ENCODE measurements around the gene RPS19.
A peak's percentile ranks its signal among the peaks of the same experiment; 100 is the strongest.
"Not testable (repeated sequence)": the region's sequence is repeated elsewhere in the genome, so short reads cannot be mapped to it uniquely, and the experiment has no call there.

The RPS19 gene

DNA sequence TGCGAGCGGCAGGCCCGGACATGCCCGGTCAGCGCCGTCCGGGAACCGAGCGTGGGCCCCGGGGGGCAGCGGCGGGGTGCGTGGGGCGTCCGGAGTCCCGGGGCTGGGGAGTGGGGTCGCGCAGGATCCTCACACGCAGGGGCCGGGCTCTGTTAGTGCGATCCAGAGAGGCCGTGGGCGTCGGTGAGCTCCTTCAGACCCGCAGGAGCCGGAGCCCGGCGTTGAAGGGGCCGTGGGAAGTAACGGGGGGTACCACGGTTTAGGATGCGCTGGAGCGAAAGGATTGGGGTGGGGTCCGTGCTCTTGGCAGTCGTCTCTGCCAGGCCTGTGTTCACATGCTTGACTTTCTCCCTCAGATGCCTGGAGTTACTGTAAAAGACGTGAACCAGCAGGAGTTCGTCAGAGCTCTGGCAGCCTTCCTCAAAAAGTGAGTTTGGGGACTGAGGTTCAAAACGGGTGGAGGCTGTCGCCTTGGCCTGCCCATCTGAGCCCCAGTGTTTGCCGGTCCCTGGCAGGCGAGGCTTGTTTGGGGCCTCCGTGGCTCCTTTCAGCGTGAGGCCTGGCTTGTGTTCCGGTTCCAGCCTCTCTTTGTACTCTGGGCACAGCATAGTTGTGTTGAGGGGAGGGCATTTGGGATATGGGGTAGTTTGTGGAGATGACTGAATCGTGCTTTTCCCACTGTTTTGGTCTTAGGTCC lies 512 bp downstream of the RPS19 start:
- no peak for DNase-seq

DNA sequence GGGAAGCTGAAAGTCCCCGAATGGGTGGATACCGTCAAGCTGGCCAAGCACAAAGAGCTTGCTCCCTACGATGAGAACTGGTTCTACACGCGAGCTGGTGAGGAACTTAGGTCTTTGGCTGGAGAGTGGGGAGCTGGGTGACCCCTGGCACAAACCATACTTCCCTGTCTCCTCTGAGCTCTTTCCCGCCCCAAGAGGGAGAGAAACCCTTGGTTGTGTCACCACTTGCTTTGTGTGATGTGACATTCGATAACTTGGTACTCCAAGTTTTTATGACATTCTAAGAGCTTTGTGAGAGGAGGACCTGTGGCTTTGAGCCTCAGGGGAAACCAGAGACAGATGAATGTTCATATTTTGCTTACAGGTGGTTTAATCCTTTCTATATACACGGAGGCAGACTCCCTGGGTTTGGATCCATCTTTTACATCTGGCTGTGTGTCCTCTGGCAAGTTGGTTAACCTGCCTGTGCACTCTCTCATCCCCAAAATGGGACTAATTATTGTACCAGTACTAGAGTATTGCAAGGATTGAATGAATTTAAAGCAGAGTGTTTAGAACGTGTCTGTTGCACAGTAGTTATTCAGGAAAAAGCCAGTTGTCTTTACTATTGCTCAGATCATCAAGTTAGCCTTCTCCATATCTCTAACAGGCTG lies 1.2 kb downstream of the RPS19 start:
- no peak for DNase-seq

DNA sequence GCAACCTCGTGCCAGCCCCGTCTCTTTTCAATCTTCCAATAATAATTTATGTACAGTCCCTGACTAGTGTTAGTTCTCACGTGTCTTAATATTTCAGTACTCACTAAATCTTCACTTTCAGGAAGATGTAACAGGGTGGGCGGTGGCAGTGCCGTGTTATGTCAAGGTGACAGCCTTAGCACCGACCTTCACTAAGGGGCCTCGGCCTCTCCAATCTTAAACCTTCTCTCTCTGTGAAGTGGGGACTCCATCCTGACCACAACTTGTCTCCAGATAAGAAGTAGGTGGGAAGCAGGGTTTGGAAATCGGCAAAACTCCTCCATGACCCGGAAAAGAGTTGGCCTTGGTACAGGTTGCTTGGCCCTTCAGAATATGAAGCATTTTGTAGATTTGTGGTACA lies 1.8 kb downstream of the RPS19 start:
- DNase-seq, result no peak

DNA sequence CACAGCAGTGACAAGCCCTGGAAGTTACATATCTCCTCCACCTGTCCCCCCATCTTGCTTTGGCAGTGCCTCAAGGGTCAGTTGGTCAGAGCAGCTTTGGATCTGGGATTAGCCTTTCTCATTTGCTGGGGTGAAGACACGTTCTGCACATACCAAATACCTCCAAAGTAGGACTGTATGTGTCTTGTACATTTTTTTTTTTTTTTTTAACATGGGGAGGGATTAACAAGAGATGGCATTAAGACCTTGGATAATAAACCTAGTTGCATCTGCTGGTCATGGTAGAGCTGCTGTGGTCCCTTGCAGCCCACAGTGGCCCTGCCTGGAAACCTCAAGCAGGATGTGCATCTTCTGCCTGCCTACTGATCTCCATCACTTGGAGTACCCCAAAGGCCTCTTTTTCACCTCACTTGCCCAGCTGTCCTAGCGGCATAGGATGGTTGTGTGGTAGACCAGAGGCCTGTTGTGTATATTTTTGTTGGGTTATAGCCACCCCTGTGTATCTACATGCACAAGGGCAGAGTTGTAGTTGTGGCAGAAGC lies 2.5 kb downstream of the RPS19 start:
- no peak for DNase-seq

DNA sequence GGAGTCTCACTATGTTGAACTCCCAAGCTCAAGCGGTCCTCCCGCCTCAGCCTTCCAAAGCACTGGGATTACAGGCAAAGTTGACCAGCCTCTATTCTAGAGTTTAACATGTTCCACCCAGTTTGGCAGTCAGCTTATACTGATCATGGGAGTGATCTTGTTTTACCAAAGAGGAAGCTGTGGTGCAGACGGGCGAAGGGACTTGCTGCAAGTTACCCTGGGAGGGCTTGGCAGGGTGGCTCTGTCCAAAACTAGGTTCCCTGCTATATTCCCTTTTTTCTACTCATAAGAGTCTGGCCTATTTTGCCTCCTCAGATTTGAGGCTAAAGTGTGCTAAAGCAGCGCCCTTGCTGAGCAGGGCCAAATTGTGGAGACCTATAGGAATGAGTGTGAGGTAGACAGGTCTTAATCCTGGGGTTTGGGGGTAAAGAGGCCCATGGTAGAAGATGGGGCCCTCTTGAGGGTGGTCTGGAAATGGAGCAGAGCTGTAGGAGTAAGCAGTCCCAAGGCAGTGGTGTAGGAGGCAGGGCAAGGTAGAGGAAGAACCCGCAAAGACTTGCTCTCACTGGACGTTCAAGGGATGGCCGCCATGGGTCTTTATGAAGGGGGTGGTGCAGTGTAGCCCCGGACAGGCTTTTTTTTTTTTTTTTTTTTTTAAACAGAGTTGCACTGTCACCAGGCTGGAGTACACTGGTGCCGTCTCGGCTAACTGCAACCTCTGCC lies 3.3 kb downstream of the RPS19 start:
- peak in 1 of 14 donors; percentile 4 for DNase-seq

DNA sequence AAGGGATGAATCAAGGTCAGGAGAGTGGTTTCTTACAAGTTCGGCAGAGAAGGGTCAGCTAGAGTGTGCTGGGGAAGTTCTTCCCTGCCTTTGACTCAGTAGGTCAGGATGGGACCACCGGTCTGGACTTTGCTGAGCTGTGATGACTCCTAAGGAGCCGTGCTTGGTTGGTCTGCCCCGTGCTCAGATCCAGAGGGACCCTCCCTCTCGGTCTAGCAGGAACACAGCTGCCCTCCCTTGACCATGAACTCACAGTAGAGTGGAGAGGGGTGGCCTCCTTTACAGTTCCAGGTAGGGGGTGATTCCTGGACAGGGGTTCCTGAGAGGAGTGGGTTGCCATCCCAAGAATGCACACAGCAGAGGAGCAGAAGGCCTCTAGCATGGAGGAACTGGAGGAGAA lies 4.3 kb downstream of the RPS19 start:
- DNase-seq, result no peak

DNA sequence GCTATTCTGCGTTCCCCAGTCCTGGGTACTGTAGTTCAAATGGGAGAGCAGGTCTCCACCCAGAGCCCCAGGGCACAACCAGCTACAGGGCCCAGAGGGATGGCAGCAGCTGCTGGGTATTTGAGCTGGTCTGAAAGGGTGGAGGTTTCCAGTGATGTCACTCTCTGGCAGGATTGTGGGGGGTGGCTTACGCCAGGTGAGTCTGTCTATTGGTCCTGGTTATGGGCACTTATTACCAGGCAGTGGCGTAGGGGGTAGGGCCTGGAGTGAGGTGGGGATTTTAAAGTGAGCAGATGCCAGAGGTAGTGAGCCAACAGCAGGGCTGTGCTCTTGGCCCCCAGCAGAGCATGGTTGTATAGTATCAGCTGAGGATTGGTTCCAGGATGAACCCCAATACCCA lies 6.2 kb downstream of the RPS19 start:
- DNase-seq, result no peak

DNA sequence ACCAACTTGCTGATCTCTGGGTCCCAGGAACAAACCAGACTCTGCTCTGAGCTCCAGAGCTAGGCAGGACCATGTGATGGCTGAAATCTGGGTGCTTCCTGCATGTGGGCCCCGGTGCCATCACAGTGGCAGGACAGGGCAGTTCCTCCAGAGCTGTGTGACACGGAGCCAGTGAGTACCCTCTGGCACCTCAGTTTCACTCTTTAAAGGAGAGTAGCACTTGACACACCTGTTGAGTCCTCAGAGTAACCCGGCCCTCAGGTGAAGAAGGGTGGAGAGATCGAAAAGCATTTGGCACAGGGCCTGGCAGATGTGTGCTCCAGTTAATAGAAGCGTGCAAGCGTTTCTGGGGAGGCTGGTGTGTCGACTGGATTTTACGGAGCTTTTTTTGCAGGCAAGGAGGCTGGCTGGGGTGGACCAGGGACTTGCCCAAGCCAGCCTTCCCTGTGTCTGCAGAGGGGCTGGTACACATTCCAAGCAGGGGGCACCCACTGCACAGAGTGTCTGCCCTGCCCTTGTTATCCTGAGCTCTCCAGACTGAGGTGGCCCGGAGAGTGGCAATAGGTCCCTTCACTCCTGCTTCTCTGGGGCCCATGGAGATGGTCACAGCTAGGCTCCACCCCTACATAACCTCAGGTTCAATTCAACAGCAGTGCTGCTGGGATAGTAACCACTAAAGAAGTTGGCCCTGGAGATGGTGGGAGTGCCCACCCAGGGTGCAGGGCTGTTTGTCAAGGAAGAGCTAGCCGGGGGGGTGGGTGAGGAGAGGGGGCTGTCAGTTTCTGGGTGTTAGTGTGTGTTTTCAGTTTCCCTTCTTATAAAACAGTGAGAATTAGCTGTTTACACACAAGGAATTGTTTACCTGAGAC lies 8.3 kb downstream of the RPS19 start:
- no peak for DNase-seq

DNA sequence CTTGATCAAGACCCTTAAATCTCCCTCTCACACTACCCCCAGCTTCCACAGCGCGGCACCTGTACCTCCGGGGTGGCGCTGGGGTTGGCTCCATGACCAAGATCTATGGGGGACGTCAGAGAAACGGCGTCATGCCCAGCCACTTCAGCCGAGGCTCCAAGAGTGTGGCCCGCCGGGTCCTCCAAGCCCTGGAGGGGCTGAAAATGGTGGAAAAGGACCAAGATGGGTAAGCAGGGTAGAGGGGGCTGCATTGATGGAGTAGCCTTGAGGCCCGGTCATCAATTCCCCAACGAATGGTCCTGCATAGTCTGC lies 8.9 kb downstream of the RPS19 start:
- DNase-seq, result no peak

DNA sequence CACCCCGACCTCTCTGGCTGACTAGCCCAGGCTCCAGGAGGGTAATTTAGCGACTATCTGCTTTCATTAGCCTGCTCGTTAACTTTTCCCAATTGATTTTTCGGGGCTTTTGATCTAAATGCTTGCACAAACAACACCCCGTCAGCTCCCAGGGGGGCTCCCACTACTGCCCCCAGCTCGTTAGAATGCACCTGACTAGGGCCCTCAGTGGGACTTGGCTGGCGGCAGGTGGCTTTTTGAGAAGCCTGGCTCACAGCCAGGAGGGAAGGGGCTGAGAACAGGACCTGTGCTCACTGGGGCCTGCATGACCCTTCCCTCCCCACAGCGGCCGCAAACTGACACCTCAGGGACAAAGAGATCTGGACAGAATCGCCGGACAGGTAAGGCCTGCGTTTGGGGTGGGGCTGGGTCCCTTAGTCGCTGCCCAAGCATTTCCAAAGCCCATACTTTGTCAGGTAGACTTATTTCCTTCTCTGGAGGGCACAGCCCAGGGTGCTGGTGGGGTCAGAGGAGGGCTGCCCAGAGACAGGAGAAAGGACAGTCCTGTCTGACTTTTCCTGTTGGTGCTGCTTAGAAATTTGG lies 9.4 kb downstream of the RPS19 start:
- no peak for DNase-seq

DNA sequence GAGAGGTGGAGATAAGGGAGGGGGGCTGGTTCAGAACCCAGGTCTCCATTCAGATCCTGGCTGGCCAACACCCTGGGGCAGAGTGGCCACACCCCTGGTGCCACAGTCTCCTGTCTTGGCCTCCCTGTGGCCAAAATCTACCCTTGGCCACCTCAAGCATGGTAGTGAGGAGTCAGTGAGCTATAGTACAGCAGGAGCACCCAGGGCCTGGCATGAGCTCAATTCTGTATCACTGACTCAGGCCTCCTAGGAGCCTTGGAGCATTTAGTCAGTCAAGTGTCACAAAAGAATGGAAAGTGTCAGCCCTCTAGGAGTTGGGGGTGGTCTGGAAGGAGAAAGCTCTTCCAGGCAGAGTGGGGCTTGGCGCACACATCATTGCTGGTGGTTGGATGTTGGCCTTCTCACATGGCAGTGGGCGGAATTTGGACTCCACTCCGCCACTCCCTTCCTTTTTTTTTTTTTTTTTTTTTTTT lies 10.4 kb downstream of the RPS19 start:
- DNase-seq, result peak in 1 of 14 donors; percentile 23

DNA sequence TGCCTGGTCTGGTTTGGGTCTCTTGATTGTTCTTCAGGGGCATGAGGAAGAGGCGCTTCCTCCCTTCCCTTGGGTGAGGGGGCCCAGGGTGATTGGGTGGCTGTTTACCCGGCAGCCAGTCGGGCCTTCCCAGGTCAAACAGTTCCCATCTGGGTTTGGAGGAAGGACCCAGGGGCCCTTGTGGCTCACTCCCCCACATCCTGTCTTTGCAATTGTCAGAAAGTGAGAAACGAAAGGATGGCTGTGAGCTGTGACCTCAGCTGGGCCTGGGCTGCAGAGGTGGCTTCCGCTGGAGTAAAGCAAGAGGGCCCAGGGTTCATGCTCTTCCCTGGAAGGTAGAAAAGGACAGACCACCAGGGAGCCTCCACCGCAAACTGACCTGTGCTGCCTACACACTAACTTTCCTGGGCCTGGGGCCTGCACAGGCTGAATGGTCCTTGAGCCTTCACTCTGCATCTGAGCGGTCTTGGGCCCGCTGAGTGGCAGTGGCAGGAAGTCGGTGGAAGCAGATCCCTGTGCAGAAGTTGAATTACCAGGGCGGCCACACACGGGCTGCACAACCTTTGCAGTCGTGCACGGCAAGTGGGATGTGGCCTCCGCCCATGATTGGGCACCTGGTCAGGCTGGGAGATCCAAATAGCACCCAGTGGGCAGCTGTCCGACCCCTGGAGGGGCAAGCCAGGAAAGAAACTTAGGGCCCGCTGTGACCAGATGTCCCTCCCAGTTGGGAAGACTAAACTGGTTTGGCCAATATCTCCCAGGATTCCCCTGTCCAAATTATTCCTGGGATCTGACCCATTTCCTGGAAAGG lies 11.7 kb downstream of the RPS19 start:
- peak in 6 of 14 donors; percentile 7 to 26 (median 12) for DNase-seq

DNA sequence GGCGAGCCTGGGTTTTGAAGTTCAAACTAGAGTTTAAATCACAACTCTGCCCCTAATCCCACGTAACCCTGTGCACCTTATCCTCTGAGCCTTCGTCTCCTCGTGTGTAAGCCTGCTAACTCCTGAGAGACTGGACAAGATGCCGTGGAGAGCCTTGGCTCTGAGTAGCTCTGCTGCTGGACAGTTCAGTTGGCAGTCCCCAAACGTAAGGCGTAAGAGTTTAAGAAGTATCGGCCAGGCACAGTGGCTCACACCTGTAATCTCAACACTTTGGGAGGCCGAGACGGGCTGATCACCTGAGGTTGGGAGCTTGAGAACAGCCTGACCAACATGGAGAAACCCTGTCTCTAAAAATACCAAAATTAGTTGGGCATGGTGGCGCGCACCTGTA lies 12.3 kb downstream of the RPS19 start:
- DNase-seq, result no peak

DNA sequence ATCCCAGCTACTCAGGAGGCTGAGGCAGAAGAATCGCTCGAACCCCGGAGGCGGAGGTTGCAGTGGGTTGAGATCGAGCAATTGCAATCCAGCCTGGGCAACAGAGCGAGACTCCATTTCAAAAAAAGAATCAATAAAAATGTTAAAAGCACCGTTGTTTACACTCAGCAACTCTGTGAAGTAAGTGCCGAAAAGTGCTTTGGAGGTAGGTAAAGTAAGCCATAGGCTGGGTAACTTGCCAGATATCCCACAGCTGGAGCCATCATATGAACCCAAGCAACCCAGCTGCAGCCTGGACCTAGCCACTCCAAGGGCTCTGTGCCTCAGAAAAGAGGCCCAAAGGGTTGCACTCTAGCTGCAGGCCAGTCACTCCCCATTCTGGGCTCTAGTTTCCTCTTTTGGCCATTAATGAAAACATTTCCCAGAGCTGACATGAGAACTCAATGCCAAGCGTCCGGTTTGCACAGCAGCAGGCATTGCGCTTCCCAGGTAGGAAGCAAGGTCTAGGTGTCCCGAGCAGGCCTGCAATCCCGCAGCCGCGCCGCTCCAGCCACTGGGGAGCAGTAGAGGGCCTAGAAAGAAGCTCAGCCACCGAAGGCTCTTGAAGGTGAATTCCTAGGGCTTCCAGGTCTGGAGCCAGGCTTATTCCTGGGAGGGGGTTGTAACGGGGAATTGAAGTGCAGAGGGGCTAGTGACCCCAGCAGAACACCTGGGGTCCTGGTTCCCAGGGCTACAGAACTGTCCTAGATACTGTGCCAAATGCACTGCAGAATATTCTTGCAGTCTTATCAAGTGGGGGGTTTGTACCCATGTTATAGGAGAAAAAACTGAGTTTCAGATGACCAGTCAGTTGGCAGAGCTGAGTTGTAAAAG lies 13.0 kb downstream of the RPS19 start:
- DNase-seq, result peak in 9 of 14 donors; percentile 3 to 40 (median 10)

DNA sequence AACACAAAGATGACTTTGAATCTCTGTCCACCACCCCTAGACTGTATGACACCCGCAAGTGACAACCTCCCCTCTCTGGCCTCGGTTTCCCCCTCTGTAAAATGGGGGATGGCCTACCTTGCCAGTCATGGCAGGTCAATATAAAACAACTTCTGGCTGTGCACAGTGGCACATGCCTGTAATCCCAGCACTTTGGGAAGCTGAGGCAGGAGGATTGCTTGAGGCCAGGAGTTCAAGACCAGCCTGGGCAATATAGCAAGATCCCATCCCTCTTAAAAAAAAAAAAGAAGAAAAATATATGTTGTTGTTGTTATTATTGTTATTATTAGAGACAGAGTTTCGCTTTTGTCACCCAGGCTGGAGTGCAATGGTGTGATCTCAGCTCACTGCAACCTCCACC lies 15.9 kb downstream of the RPS19 start:
- DNase-seq, result not testable (repeated sequence)

DNA sequence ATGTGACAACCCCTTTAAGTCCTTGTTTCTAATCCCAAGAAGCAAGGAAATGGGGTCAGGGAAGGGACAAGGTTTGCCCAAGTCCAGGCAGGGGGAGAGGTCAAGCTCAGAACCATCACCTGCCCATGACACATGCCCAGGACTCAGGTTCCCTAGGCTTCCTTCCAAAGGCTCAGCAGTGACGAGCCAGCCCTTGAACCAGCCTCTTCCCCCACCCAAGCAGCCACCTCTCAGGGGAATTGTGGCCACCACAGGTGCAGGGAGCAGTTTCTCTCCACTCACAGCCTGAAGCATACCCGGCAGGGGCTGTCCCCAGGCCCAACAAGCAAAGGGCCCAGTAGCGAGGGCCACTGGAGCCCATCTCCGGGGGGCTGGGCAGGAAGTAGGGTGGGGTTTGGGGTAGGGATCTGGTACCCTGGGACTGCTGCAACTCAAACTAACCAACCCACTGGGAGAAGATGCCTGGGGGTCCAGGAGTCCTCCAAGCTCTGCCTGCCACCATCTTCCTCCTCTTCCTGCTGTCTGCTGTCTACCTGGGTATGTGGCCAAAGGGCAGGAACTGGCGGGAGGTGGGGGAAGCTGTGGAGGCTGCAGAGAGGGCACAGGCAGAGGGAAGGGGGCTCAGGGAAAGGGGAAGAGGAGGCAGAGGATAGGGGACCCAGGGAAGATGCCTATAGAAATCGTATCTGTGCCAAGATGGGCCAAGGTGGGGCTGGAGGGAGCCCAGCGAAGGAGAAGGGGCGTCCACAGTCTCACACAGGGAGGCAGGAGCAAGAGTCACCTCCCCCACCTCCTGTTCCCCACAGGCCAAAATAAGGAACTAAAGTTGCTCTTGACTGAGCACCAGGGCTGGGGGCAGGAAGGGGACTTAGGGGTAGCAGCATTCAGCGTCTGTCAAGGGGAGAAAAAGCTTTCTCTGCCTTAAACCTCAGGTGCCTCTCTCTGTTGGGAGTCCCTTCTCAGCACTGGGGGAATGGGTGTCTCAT lies 17.1 kb downstream of the RPS19 start, which contains the start of gene CD79A:
CD79A (plus strand) TSS at position 433 of the 986 bp plus-strand sequence; CDS start at position 459, 26 bp downstream.
- DNase-seq, result peak in 2 of 14 donors; percentile 6 to 8

DNA sequence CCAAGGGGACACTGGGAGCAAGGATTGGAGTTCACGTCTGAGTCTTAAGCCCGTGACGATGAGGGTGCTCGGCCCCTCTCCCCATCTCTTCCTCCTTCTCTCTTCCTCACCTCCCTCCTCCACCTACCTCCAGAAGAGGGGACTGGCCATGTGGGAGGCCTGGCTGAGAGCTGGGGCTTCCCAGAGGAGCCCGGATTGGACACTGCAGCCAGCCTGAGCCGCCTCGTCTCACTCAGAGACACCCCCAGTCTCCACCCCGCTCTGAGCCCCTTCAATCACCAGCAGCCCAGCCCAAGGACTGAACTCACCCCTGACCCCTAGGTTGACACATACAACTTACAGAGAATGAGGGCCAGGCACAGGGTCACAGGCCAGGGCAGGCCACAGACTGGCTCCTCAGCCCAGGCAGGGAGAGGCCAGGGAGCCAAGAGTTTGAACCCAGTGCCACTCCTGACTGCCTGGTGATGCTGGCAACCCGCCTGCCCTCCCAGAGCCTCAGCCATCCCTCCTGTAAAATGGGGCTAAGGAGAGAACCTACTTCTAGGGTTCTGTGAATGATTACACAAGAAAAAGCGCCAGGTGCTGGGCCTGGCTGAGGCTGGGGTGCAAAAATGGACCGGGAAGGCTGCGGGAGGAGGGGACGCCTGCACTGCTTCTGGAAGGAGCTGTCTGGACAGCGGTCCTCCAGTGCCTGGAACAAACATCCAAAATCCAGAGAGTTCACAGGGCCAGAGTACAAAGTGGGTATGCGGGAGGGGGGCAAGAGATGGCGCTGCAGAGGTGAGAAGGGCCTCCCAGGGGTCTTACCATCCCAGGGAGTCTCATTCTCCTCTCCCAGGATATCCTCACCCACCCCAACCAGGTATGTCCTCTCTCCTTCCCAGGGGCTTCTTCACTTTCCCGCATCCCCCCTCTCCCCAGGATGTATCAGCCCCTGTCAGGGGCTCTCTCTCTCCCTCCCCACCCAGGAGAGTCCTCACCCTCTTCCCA lies 18.2 kb downstream of the RPS19 start:
- no peak for DNase-seq

All from C1 segment of cervical spinal cord (tissue), 14 donors.